CD4-positive, alpha-beta T cell treated with Interleukin-15 for 1 hour (primary cell): ENCODE results near the gene PUM2.
"Not testable (repeated sequence)": the region's sequence is repeated elsewhere in the genome, so short reads cannot be mapped to it uniquely, and the experiment has no call there.

Experiments used
- DNase-seq: peaks from one replicate; pipeline ENCODE4 v3.0.0-alpha.2; 2020

The PUM2 gene

GRCh38 chr2:20350753-20351554 lies at the start of gene PUM2:
Gene PUM2 (minus strand): TSS chr2:20350844. CDS start chr2:20327360, 23,484 bp downstream.
- DNase-seq, result peak; percentile 98

- DNase-seq, result no peak
These were observed 49.7 kb upstream of the PUM2 start for GRCh38 chr2:20400306-20400705.

GRCh38 chr2:20398956-20399567 lies 48.4 kb upstream of the PUM2 start:
- no peak for DNase-seq

- DNase-seq, result no peak
These were observed 47.3 kb upstream of the PUM2 start for GRCh38 chr2:20397811-20398447.

- no peak for DNase-seq
These were observed 45.8 kb upstream of the PUM2 start for GRCh38 chr2:20396356-20397000.

- DNase-seq, result no peak
These were observed 43.3 kb upstream of the PUM2 start for GRCh38 chr2:20393986-20394385.

GRCh38 chr2:20391951-20392699 lies 41.5 kb upstream of the PUM2 start:
- no peak for DNase-seq

- no peak for DNase-seq
These were observed 40.0 kb upstream of the PUM2 start for GRCh38 chr2:20390524-20391123.

GRCh38 chr2:20384953-20385352 lies 34.3 kb upstream of the PUM2 start:
- no peak for DNase-seq

GRCh38 chr2:20382965-20383810 lies 32.5 kb upstream of the PUM2 start:
- DNase-seq, result no peak

GRCh38 chr2:20381457-20381856 lies 30.8 kb upstream of the PUM2 start:
- no peak for DNase-seq

- DNase-seq, result no peak
These were observed 28.4 kb upstream of the PUM2 start for GRCh38 chr2:20378891-20379519.

GRCh38 chr2:20378341-20378740 lies 27.7 kb upstream of the PUM2 start:
- no peak for DNase-seq

GRCh38 chr2:20377741-20378140 lies 27.1 kb upstream of the PUM2 start:
- DNase-seq, result no peak

- not testable (repeated sequence) for DNase-seq
These were observed 24.3 kb upstream of the PUM2 start for GRCh38 chr2:20374982-20375381.

- no peak for DNase-seq
These were observed 22.4 kb upstream of the PUM2 start for GRCh38 chr2:20372896-20373640.

GRCh38 chr2:20371323-20372025 lies 20.8 kb upstream of the PUM2 start:
- no peak for DNase-seq

- no peak for DNase-seq
These were observed 19.5 kb upstream of the PUM2 start for GRCh38 chr2:20370191-20370590.

GRCh38 chr2:20369366-20369765 lies 18.7 kb upstream of the PUM2 start:
- no peak for DNase-seq
